Measurements from ENCODE around the gene APOBEC3F. TPM values are rescaled to one million over a fixed set of nuclear protein-coding genes. Genes with fewer than 3 reads are reported as not detected.

Gene APOBEC3F
- total and polyA plus RNA-seq, 10 of the 15 experiments (the other 5 are each of a cell fraction or from before 2014, with no cell fraction given), result 7.4 to 29.1 (median 12.8) TPM

GRCh38 chr22:39070186-39070585, 29.5 kb downstream of the APOBEC3F start (continued):
- no peak for TF ChIP-seq ZNF592 (IDR thresholded peaks at IDR 0.05)
- no peak for TF ChIP-seq NBN (IDR thresholded peaks at IDR 0.05)
- TF ChIP-seq CUX1 (IDR thresholded peaks at IDR 0.05; ENCODE audit: insufficient replicate concordance, low read depth, low read length), result no peak
- no peak for TF ChIP-seq IRF5 (IDR thresholded peaks at IDR 0.05; ENCODE audit: borderline replicate concordance)
- no peak for TF ChIP-seq BRCA1 (IDR thresholded peaks at IDR 0.05; ENCODE audit: low read depth, low read length)
